KOPT-K1 (cell line): ENCODE results near the gene IGFBP7.
A peak's percentile ranks its signal among the peaks of the same experiment; 100 is the strongest.

Experiments
- H3K27ac ChIP-seq: fragments of 200-600 bp; sonication (generic); 2 replicates; pipeline ENCODE4 v1.5.1; 2016; ENCODE audit warnings: antibody characterized with exemption, mild to moderate bottlenecking, low read depth, low read length; ENCODE audit not compliant: poor library complexity, severe bottlenecking
- H3K36me3 ChIP-seq: fragments of 200-600 bp; sonication (generic); 2 replicates; pipeline ENCODE4 v1.5.1; 2017; ENCODE audit warnings: antibody characterized with exemption, mild to moderate bottlenecking, low read length, moderate library complexity; ENCODE audit not compliant: insufficient read depth
- H3K9me3 ChIP-seq: fragments of 200-600 bp; sonication (generic); 2 replicates; pipeline ENCODE4 v1.5.1; 2017; ENCODE audit warnings: antibody characterized with exemption, low read length, mild to moderate bottlenecking; ENCODE audit not compliant: insufficient read depth, poor library complexity, severe bottlenecking

Gene IGFBP7

DNA sequence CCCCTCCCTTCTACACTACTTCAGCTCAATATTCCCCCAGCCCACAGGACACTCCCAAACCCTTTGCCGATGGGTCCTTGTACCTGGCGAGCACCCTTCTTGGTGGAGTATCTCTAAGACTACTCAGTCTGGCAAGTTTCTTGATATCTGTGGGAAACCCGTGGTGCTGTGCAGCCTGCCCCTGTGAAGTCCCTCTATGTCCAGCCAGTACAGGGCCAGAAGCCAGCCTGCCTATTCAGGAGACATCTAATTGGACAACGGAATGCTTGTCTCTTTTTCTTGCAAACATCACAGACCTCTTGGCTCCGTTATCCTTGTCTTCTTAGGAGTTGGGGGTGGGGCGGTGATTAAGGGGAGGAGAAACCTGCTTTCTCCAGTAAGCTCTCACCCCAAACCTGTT lies 3.7 kb upstream of the IGFBP7 start:
- H3K27ac ChIP-seq = no peak overlapping the region

DNA sequence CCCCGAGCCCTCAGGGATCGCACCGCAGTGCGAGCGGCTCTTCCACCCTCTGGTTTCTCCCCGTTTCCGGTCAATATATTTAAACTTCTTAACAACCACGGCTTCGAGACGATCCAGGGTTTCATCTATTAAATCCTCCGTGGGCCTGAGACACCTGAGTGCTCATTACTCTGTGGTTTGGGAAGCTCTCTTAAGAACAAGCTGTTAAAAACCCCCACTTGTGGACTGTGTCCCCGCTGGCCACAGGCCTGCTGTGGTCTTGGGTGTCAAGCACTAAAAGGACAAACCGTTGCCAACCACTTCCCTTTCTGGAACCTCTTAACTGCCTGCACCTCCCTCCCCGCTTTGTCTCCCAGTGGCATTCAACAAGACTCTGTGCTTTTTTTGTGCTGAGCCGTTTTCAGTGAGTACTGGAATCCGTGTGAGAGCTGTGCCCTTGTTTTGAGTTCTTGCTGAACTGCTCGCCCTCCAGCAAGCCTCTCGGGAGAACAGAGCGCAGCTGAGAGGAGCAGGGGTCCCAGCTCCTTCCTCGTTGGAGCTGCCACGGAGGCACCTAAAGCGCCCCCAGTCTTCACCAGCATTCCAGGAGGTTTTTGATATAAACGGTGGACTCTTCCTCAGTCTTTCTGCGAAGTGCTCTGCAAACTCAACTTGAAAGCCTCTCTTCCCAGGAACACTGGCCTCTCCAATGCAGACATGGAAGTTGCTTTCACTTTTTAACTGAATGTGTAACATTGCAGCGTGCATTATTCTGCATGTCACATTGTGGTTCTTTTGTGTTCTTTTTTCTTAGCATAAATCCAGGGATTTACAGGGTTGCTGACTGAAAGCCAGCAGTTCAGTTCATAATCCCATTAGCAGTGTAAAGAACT lies 691 bp upstream of the IGFBP7 start:
- no peaks in the 10 kb centered on the region for H3K9me3 ChIP-seq
- H3K27ac ChIP-seq = peak overlapping the region; percentile 25
- H3K36me3 ChIP-seq = no peaks in the 10 kb centered on the region

More for the DNA sequence above, 3.7 kb upstream of the IGFBP7 start:
- Histone ChIP-seq H3K9me3 (no peaks in the 10 kb centered on the region), H3K36me3 (no peaks in the 10 kb centered on the region)

DNA sequence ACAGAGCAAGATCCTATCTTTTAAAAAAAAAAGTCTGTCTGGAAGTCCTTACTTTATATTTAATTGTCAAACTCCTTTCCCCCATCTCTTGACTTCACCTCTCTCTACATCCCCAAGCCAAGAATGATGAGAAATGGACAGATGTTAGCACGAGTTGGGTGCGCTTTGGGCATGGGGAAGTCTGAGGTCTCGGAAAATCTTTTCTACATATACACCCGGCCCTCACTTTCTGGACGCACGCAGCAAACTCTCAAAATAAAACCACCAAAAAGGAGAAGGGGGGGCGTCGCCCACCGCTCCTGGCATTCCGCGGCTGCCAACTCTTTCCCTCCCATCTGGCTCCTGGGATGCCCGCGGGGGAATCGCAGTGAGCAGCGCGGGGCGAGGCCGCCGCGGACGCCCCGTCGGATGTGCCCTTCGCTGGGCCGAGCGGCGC lies 756 bp downstream of the IGFBP7 start:
- Histone ChIP-seq H3K36me3 (no peaks in the 10 kb centered on the region), H3K9me3 (no peaks in the 10 kb centered on the region), H3K27ac (no peak overlapping the region)

DNA sequence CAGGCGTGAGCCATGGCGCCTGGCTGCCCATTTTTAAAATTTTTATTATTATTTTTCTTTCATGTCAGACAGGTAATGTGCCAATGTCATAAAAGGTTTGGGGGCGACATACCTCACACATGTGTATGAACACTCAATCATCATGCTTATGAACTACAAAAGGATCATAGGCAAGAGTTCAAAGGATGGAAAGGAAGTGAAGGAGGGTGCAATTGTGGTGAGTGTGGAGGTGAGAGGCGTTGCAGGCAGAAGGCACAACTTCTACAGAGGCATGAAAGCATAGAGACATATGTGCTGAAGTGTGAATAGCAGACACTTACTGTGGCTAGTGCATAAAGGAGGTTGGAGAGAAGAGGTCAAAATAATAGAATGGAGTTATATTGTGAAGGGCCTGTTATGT lies 4.0 kb downstream of the IGFBP7 start:
- H3K27ac ChIP-seq = no peak overlapping the region
- H3K36me3 ChIP-seq = no peaks in the 10 kb centered on the region
- H3K9me3 ChIP-seq = no peaks in the 10 kb centered on the region

DNA sequence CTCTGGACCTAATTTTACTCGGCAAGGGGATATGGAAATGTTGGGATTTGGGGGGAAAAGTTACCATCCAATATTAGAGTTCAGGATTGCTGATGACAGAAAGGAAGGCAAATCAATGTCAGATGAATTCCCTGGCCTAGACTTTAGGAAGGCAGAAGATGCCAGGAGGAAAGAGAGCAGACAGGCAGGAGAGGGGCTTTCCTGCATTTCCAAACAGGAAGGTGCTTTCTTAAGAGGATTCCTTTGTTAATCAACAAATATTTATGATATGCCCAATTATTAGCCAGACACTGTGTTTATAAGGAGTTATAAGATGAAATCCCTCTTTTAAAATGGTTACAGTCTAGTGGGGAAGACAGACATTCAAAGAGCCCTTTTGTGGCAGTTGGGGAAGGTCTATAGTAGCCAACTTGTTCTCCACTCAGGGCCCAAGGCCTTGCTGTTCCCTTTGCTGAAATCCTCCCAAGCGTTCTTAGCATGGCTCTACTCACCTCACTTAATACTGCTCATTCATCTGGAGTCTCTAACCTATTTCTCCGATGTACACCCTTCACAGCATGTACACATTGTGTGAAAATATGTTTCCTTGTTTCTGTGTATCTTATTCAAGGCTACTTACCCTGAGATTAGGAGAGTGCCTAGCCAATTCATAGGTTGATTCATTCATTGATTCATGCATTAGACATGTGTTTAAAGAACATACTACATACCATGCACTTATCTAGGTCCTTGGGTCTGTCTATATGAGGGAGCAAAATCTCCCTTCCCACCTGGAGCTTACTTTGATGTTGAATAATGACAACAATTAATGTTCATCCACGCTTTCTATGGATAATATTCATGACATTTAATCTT lies 5.3 kb downstream of the IGFBP7 start:
- Histone ChIP-seq H3K9me3 (no peaks in the 10 kb centered on the region), H3K36me3 (no peaks in the 10 kb centered on the region), H3K27ac (no peak overlapping the region)

DNA sequence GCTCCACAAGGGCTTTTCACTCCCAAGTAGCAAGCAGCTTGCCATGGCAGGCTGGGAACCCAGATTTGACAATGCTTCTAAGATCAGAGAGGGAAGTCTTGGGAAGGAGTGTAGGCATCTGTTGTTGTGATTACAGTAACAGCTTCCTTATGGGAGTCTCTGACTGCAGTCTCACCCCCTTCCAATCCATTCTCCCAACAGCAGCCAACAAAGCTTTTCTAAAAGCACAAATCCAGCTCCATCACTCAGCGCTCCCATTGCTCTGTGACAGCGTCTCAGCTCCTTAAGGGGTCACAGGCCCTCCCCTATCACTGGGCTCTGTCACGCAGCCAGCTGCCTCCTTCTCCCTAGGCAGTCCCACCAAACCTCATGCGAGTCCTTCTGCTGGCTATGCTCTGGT lies 7.1 kb downstream of the IGFBP7 start:
- H3K36me3 ChIP-seq = no peaks in the 10 kb centered on the region
- H3K9me3 ChIP-seq = no peaks in the 10 kb centered on the region
- no peak overlapping the region for H3K27ac ChIP-seq

DNA sequence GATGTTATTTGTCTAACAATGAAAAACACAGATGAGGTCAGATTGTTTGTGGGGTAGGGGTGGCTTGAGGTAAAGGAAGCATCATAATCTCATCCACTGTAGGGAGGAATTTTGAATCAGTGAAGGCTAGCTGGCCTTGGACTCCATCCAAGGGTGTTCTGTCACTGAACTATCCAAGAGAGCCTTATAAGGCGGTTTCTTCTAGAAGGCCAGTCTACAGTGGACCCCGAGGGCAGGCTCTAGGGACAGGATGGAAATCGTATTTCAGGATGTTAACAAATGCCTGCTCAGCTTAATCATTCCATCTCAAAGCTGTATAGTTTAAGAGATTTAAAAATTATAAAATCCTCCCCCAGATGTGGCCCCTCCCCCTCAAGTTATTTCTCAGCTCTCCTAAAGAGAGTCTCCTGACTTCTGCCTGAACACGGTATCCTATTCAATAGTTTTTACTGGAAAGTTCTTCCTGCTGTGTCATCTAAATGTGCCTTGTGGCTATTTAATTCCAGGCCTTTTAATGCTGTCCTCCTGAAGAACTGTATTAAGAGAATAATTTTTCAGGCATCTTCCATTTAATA lies 8.0 kb downstream of the IGFBP7 start:
- Histone ChIP-seq H3K27ac (no peak overlapping the region), H3K36me3 (no peaks in the 10 kb centered on the region)

DNA sequence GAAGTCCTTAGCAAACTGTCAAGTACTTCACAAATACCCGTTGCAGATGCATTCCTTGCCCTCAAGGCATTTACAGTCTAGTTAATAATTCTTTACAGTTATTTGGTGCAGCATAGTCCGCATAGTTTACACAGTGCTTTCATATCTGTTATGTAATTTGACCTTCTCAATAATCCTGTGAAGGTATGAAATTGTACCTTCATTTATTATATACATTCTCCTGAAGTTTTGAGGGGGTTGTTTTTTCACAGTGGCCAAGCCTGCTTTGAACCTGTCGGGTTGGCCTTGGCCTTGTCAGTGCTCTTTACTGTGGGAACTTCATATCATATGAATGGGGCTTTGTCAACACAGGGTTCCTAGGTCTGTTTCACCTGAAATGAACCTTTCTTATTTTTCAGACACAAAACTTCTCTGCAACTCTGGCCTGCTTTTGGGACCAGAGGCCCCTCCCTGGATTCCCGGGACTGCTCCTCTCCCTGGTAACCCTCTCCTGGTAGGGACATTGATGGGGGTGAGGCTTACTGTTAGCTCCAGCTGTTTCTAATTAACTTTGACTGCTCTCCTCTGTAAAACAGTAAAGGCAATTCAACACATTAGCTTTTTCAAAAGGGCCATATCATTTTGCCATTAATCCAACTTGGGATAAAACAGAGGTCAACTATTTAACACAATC lies 9.1 kb downstream of the IGFBP7 start:
- Histone ChIP-seq H3K36me3 (no peaks in the 10 kb centered on the region), H3K27ac (no peak overlapping the region), H3K9me3 (no peaks in the 10 kb centered on the region)

More for the DNA sequence above, 8.0 kb downstream of the IGFBP7 start:
- no peaks in the 10 kb centered on the region for H3K9me3 ChIP-seq

DNA sequence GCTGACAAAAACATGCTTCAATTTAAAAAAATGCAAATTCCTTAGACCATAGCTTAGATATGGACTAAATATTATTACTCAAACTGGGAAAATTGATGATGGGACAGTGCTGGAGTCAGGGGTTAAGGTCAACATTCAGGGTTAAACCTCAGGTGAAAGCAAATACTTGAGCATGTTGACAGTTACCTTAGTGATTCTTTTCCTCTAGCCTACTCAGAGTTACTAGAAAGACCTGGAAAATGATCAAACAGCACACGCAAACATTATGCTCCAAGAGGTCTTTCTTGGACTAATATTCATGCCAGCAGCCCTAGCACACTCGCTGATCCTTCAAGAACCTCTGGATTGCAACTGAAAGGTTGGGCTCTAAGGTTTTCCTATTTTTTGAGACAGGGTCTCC lies 10.8 kb downstream of the IGFBP7 start:
- Histone ChIP-seq H3K27ac (no peak overlapping the region), H3K36me3 (no peaks in the 10 kb centered on the region), H3K9me3 (no peaks in the 10 kb centered on the region)

DNA sequence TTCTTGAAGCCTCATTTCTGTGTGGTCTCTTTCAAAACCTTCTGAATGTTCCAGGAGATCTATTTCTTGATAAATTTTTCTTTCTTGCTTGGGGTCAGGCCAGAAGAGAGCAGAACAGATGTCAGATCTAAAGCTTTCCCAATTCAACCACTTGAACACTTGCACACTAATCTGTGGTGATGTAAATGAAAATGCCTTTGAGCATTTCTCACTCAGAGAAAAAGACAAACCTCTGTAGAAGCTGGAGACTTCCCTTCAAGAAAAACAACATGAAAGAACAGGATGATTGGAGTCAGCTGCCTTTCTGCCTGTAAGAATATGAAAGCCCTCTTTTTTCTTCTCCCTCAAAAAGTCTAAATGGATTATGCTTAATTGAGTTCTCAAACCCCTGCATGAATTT lies 11.2 kb downstream of the IGFBP7 start:
- no peaks in the 10 kb centered on the region for H3K9me3 ChIP-seq
- H3K27ac ChIP-seq = no peak overlapping the region
- H3K36me3 ChIP-seq = no peaks in the 10 kb centered on the region

DNA sequence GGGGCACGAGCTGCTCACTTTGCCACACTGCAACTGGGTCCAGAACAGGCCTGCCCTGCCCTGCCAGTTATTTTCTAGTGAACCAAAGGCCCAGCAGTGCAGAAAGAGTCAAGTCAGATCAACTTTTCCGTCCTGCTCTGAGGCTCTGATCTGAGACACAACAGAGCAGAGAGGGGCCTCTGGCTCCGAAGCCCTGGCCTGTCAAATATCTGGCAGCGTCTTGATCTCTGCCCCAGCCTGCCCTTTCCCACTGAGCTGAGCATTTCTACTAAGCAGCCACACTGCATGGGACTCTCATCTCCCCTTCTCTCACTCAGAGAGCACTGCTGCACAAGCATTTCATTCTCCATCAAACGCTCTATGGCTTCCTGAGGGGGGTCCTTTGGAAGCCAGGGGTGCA lies 11.8 kb downstream of the IGFBP7 start:
- Histone ChIP-seq H3K27ac (no peak overlapping the region), H3K36me3 (no peaks in the 10 kb centered on the region), H3K9me3 (no peaks in the 10 kb centered on the region)

DNA sequence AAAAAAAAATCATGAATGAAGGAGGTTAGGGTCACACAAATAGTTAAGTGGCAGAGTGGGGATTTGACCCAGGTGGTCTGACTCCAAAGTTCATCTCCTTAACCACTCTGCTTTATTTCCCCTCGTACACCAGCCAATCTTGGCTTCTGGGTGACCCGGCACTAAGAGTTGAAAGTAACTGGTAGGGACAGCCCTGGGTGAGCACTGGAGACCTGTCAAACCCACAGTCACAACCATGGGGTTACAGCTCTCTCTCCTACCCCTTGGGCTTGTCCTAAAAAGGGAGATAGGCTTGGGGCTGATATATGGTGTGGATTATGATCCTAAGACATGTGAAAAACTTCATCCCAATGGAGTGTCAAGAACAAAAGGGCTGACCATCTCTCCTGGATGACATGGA lies 12.5 kb downstream of the IGFBP7 start:
- no peaks in the 10 kb centered on the region for H3K9me3 ChIP-seq
- no peak overlapping the region for H3K27ac ChIP-seq
- H3K36me3 ChIP-seq = no peaks in the 10 kb centered on the region

DNA sequence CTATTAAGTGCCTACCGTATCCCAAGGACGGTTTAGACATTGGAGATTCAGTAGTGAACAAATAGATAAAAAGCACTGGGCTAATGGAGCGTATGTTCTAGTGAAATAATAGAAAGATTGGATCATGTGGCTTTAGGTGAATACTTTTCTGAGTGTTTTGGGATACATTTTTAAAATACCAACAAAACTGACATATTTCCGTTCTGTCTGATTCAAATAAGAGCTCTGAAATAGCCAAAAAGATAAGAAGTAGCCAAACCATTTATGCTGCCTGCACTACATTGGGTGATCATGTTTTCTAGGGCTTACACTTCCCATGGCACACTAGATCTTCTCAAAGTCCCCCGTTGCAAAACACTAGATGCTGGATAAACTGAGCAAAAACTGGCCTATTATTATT lies 14.2 kb downstream of the IGFBP7 start:
- Histone ChIP-seq H3K9me3 (no peaks in the 10 kb centered on the region), H3K36me3 (no peaks in the 10 kb centered on the region), H3K27ac (no peak overlapping the region)

DNA sequence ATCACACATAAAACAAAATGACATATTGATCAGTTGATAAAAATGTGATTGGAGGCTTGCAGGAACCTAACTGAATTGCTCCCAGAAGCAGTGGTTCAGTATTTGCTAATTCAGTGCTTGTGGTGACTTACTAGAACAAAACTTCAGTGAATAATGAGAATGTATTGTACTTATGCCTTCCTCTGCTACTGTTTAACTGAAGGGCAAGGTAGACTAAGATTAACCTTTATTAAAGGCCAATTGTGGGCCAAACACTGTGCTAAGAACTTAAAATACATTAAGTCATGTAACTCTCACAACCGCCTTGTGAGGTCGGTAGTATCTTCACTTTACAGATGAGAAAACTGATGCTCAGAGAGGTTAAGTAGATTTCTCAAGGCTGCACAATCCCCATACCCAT lies 14.9 kb downstream of the IGFBP7 start:
- no peaks in the 10 kb centered on the region for H3K9me3 ChIP-seq
- H3K36me3 ChIP-seq = no peaks in the 10 kb centered on the region

DNA sequence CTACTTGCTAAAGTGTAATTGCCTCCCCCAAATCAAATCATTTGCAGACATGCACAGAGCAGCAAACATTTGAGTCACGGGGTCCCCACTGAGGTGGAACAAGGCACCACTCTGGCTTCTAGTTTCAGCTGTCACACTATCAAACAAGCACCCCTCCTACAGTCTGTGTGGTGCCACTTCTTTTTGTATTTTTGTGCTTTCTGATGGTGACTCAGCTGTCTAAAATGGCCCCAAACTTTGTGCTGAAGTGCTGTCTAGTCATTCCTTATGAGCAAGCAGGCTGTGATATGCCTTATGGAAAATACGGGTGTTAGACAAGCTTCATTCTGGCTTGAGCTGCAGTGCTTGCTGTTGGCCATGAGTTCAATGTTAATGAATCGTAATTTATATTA lies 15.4 kb downstream of the IGFBP7 start:
- no peaks in the 10 kb centered on the region for H3K9me3 ChIP-seq
- H3K27ac ChIP-seq = no peak overlapping the region
- no peaks in the 10 kb centered on the region for H3K36me3 ChIP-seq

More for the DNA sequence above, 14.9 kb downstream of the IGFBP7 start:
- no peak overlapping the region for H3K27ac ChIP-seq
